Pancreas (tissue), 10 donors: ENCODE data around the gene CRB3. TPM values are rescaled to one million over a fixed set of nuclear protein-coding genes. Genes with fewer than 3 reads are reported as not detected.

ENCODE experiments used
- ATAC-seq, 4 donors: fragments of 200-7000 bp; cut with Tn5 transposase; one replicate each; pipeline versions ENCODE4 v1.8.0 to v1.9.1; 2020; ENCODE audit warnings: mild to moderate bottlenecking in 4 of 4, moderate library complexity in 4 of 4
- DNase-seq, 6 donors: peaks; one replicate each; pipeline ENCODE4 v3.0.0-alpha.2; 2020
- FAIRE-seq: peaks from 2 replicates; lab custom pipeline; 2012; peaks lifted over from hg19 to GRCh38; lab: Jason Lieb, UNC
- H3K27ac ChIP-seq, 4 donors: fragments of 200-600 bp; sonication (generic); 1 replicate in 3 of 4; 2 replicates in 1 of 4; pipeline versions ENCODE4 v1.5.0 to v1.8.0; 2020
- H3K27me3 ChIP-seq, 4 donors: fragments of 200-600 bp; one replicate each; pipeline ENCODE4 v1.8.0; 2021
- H3K36me3 ChIP-seq, 3 donors: fragments of 200-600 bp; sonication (generic) in 1 of 3; one replicate each; pipeline versions ENCODE4 v1.5.0 to v1.8.0; 2020 to 2021
- H3K4me1 ChIP-seq, 3 donors: fragments of 200-600 bp; one replicate each; pipeline ENCODE4 v1.8.0; 2021
- H3K4me3 ChIP-seq, 4 donors: fragments of 200-600 bp; sonication (generic) in 2 of 4; one replicate each; pipeline versions ENCODE4 v1.5.0 to v1.8.0; 2020 to 2021
- H3K9me3 ChIP-seq, 4 donors: fragments of 200-600 bp; one replicate each; pipeline ENCODE4 v1.8.0; 2021
- WGBS, 2 donors: extraction: QIAGEN DNeasy Blood & Tissue Kit; methylation state at CpG; one replicate each; pipeline ENCODE4 v1.1.7; 2013; 5-methylcytosine and 5-hydroxymethylcytosine counted together
- intact Hi-C, 3 donors: fragments of 100-400 bp; cut with DNase I; formaldehyde crosslinking; loops; one replicate each; pipeline versions ENCODE4 v1.11.1 to v1.14.2; 2022
- polyA plus RNA-seq, 2 donors: library from polyadenylated mRNA; stranded (reverse); fragments of 200-250 nt; gene quantifications; one replicate each; pipeline ENCODE4 v1.2.3, GENCODE V29; 2013
- total RNA-seq, 6 donors: library from RNA; stranded (reverse); fragmentation: NEBNext Ultra II Directional in 4 of 6; extraction: Animal tissue kit (Norgen Biotek cat#: 25700) in 4 of 6; gene quantifications; one replicate each; pipeline versions ENCODE4 v1.2.1 to v1.2.4, GENCODE V29; 2021 to 2023
- TF ChIP-seq, protein P1 (sequence below), 4 donors: fragments of 200-600 bp; sonication (generic) in 3 of 4; IDR thresholded peaks; one replicate each; pipeline versions ENCODE4 v1.5.0 to v1.8.0; 2021; ENCODE audit warnings: antibody characterized with exemption in 4 of 4
- donor health status: healthy with polysubstance abuse.
- donor health status: DM: no; HTN: no; CAD: no; lungs with moderate emphysema.
- donor health status: DM: no; HTN: no; CAD: no.
- donor health status: control.
- donor health status: control.
- donor health status: Bipolar disorder and iron deficiency.
- donor health status: DM: yes; HTN: yes; CAD: no.
- donor health status: DM: no; HTN: no; CAD: no.
- donor health status: DM: no; HTN: no; CAD: no.
- donor health status: DM: yes; HTN: yes; CAD: no.

Gene CRB3
- total and polyA plus RNA-seq, 8 donors: 22.0 to 37.7 (median 27.7) TPM

DNA sequence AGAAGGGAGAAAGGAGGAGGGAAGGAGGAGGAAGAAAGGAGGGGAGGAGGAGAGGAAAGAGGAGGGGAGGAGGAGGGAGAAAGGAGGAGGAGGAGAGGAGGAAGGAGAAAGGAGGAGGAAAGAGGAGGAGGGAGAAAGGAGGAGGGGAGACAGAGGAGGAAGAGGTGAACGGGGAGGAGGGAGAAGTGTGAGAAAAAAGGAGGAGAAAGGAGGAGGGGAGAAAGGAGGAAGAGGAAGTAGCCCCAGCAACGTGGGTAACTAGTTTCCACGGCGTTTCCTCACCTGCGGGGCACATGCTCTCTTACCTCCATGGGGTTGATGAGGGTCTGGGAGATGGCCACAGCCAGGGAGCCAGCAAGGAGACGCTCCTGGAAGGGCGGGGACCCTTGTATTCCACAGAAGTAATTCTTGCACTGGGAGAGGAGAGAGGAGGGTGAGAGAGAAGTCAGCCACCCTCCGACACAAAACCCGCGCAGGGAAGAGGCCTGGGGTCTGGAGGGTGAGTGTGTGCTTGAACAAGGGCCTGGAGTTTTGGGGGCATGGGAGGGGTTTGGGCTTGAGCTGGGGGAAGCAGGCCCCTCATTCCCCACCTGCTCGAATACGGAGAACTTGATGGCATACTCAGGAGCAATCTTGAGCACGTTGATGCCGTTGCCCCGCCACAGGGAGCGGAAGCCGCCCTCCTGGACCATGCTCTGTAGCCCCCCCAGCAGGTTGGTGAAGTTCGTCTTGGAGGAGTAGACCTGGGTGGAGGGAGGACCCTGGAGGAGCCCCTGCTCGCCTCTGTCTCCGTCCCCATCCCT is 34.5 kb upstream of the CRB3 start:
- H3K4me1 ChIP-seq: no peaks in the 10 kb centered on the region
- H3K4me3 ChIP-seq: no peak overlapping the region
- ATAC-seq (no peak), FAIRE-seq (no peak), DNase-seq (no peak)
- 51 to 58% methylated on average over 18 to 20 of the region's 20 CpGs for WGBS, 2 donors
- TF ChIP-seq, protein P1, sequence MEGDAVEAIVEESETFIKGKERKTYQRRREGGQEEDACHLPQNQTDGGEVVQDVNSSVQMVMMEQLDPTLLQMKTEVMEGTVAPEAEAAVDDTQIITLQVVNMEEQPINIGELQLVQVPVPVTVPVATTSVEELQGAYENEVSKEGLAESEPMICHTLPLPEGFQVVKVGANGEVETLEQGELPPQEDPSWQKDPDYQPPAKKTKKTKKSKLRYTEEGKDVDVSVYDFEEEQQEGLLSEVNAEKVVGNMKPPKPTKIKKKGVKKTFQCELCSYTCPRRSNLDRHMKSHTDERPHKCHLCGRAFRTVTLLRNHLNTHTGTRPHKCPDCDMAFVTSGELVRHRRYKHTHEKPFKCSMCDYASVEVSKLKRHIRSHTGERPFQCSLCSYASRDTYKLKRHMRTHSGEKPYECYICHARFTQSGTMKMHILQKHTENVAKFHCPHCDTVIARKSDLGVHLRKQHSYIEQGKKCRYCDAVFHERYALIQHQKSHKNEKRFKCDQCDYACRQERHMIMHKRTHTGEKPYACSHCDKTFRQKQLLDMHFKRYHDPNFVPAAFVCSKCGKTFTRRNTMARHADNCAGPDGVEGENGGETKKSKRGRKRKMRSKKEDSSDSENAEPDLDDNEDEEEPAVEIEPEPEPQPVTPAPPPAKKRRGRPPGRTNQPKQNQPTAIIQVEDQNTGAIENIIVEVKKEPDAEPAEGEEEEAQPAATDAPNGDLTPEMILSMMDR (IDR thresholded peaks at IDR 0.05): no peak
- intact Hi-C loops: no loop called here
- no peaks in the 10 kb centered on the region for H3K27me3 ChIP-seq
- H3K27ac ChIP-seq: no peak overlapping the region
- H3K9me3 ChIP-seq: no peaks in the 10 kb centered on the region
- H3K36me3 ChIP-seq: no peaks in the 10 kb centered on the region

DNA sequence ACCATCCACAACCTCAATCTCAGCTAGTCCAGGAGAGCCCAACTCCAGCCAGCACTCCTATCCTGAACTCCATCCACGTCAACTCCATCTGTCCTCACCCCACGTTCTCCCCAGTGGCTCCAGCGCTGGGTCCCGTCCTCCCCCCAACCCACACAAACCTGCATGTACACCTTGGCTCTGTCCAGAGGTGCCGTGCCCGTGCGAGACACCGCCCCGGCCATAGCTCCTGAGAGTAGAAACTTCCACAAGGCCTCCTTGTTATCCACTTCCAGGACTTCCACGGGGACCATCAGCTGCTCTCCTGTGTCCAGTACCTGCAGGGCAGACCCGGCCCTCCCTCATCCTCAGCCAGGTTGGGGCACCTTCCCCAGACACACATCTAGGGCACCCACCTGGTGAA is 32.2 kb upstream of the CRB3 start:
- H3K9me3 ChIP-seq: no peaks in the 10 kb centered on the region
- TF ChIP-seq, protein P1 (IDR thresholded peaks at IDR 0.05): no peak
- no peaks in the 10 kb centered on the region for H3K36me3 ChIP-seq
- no peaks in the 10 kb centered on the region for H3K4me1 ChIP-seq
- no peak for FAIRE-seq
- WGBS, 2 donors: 86 to 87% methylated on average over 11 of the region's 11 CpGs
- no peaks in the 10 kb centered on the region for H3K27me3 ChIP-seq
- no peak for DNase-seq
- intact Hi-C loops: no loop called here
- ATAC-seq: no peak
- H3K4me3 ChIP-seq: no peak overlapping the region
- no peak overlapping the region for H3K27ac ChIP-seq

DNA sequence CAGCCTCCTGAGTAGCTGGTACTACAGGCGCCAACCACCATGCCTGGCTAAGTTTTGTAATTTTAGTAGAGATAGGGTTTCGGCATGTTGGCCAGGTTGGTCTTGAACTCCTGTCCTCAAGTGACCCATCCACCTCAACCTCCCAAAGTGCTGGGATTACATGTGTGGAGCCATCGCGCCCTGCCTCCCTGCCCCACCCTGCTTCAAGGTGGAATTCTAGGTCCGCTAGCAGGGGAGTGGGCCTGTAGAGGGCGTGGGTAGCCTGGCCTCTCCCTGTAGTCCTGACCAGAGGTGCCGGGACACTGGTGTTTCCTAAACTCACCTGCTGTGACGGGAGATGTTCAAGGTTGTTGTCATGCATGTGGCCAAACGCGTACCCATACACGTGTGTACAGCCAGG is 30.9 kb upstream of the CRB3 start:
- WGBS, 2 donors: 88 to 93% methylated on average over 11 of the region's 11 CpGs
- intact Hi-C loops: no loop called here
- H3K4me3 ChIP-seq: no peak overlapping the region
- no peak overlapping the region for H3K27ac ChIP-seq
- no peaks in the 10 kb centered on the region for H3K9me3 ChIP-seq
- no peaks in the 10 kb centered on the region for H3K36me3 ChIP-seq
- H3K4me1 ChIP-seq: no peaks in the 10 kb centered on the region
- DNase-seq: no peak
- no peak for ATAC-seq
- no peak for FAIRE-seq
- TF ChIP-seq, protein P1 (IDR thresholded peaks at IDR 0.05): no peak
- H3K27me3 ChIP-seq: no peaks in the 10 kb centered on the region

DNA sequence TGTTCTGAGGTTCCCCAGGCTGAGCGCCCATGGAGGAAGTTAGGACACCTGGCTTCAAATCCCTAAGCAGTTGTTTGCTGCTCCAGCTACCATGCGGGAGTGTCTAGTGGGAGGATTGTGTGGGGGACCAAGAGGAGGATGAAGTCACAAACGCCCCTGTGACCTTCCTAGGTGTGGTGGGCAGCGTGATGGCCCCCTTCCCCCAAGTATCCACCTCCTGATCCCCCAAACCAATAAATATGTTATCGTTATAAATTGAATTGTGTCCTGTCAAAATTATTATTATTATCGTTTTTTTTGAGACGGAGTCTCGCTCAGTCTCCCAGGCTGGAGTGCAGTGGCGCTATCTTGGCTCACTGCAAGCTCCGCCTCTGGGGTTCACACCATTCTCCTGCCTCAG is 30.4 kb upstream of the CRB3 start, which contains the start of gene SLC25A41:
TSS of gene SLC25A41 (minus strand) at position 101 of the 400 bp plus-strand sequence. CDS start at position 31, 70 bp downstream.
- TF ChIP-seq, protein P1 (IDR thresholded peaks at IDR 0.05): no peak
- ATAC-seq (no peak), FAIRE-seq (no peak), DNase-seq (no peak)
- intact Hi-C loops: no loop called here
- 85 to 96% methylated on average over 10 of the region's 10 CpGs for WGBS, 2 donors
- Histone ChIP-seq H3K27ac (no peak within 1 kb of the TSS), H3K9me3 (no peaks in the 10 kb centered on the region), H3K36me3 (no peaks in the 10 kb centered on the region), H3K27me3 (no peaks in the 10 kb centered on the region), H3K4me3 (no peak within 1 kb of the TSS), H3K4me1 (no peaks in the 10 kb centered on the region)

DNA sequence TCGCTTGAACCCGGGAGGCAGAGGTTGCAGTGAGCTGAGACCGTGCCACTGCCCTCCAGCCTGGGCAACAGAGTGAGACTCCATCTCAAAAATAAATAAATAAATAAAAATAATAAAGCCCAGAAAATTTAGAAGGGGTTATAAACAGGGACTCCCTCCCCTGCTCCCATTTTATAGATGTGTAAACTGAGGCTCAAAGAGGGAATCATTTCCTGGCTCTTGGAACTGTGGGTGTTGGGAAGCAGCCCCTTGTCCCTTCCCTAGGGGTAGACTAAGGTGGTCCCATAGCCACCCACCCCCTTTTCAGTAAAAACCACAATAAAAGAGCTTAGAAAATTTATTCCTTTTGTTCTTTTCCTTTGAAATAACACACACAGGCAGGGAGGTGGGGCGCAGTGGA is 24.3 kb upstream of the CRB3 start:
- intact Hi-C loops: no loop called here
- DNase-seq (no peak), FAIRE-seq (no peak), ATAC-seq (no peak)
- no peak overlapping the region for H3K4me3 ChIP-seq
- H3K27ac ChIP-seq: no peak overlapping the region
- no peaks in the 10 kb centered on the region for H3K36me3 ChIP-seq
- no peaks in the 10 kb centered on the region for H3K4me1 ChIP-seq
- 84 to 90% methylated on average over 4 of the region's 4 CpGs for WGBS, 2 donors
- TF ChIP-seq, protein P1 (IDR thresholded peaks at IDR 0.05): no peak
- H3K27me3 ChIP-seq: no peaks in the 10 kb centered on the region
- H3K9me3 ChIP-seq: no peaks in the 10 kb centered on the region
